ENCODE results near the gene DSEL. TPM values are rescaled to one million over a fixed set of nuclear protein-coding genes. Genes with fewer than 3 reads are reported as not detected.

DSEL gene
- polyA plus RNA-seq, 3 donors, result 20.3 to 31.0 (median 23.3) TPM

- DNase-seq (ENCODE audit: extremely low read depth in 1 of 11, low read depth in 9 of 11, low spot score in 4 of 11), result no peak
These were observed 59.8 kb downstream of the DSEL start for GRCh38 chr18:67456711-67457110.
